Measurements from ENCODE around the gene IBTK.

DNA sequence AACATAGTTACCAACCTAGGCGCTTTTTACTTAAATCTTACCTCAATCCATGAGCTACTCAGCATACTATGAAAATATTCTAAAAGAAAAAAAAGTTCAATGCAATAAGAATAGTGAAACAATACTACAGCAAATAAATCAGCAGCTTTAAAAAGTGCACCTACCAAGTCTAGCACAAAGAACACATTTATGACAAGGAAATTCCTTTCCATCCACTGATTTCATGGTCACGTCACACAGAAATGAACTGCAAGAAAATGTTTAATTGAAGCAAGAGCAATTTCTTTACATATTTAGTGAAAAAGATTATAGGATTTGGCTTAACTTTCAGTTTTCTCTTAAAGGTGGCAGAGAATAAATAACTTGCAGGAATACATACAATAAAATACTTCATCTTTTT lies 36.2 kb downstream of the IBTK start:
- no peak for TF ChIP-seq CTCF (IDR thresholded peaks at IDR 0.05; ENCODE audit: low read depth, low read length, poor library complexity, severe bottlenecking)
- no peak for TF ChIP-seq EZH2phosphoT487 (IDR thresholded peaks at IDR 0.05; ENCODE audit: borderline replicate concordance, low read length)

Measured in DOHH2 (cell line).